BLaER1 (cell line): Measurements from ENCODE around the gene SPOCD1.

Source experiments
- H3K27ac ChIP-seq: shearing (Covaris generic); formaldehyde crosslinking; 2 replicates; pipeline ENCODE4 v1.8.1; 2022
- H3K27me3 ChIP-seq: shearing (Covaris generic); formaldehyde crosslinking; 2 replicates; pipeline ENCODE4 v1.8.1; 2022
- H3K36me3 ChIP-seq: shearing (Covaris generic); formaldehyde crosslinking; 2 replicates; pipeline ENCODE4 v1.8.1; 2022
- H3K4me1 ChIP-seq: shearing (Covaris generic); formaldehyde crosslinking; 2 replicates; pipeline ENCODE4 v1.8.1; 2022
- H3K4me2 ChIP-seq: shearing (Covaris generic); formaldehyde crosslinking; 2 replicates; pipeline ENCODE4 v1.8.1; 2022
- H3K4me3 ChIP-seq: shearing (Covaris generic); formaldehyde crosslinking; 2 replicates; pipeline ENCODE4 v1.8.1; 2022
- H3K9ac ChIP-seq: shearing (Covaris generic); formaldehyde crosslinking; 2 replicates; pipeline ENCODE4 v1.8.1; 2022
- H3K9me3 ChIP-seq: shearing (Covaris generic); formaldehyde crosslinking; 2 replicates; pipeline ENCODE4 v1.8.1; 2022
- H4K20me1 ChIP-seq: shearing (Covaris generic); formaldehyde crosslinking; 2 replicates; pipeline ENCODE4 v1.8.1; 2022
- Cebpa-rat ChIP-seq: shearing (Covaris generic); IDR thresholded peaks from 2 replicates; pipeline ENCODE4 v1.8.1; 2022

The SPOCD1 gene

GRCh38 chr1:31760471-31761470 lies 55.1 kb downstream of the SPOCD1 start:
- Histone ChIP-seq H3K4me1 (peaks cover 59% of the 10 kb centered on the region), H3K9ac (peak overlapping the region; percentile 70; the same call in 1 of the 2 replicates), H4K20me1 (peaks cover 60% of the 10 kb centered on the region), H3K4me2 (peak overlapping the region; percentile 99), H3K9me3 (no peaks in the 10 kb centered on the region), H3K27ac (0 out of 2 replicates have a peak overlapping the region, but pooled peaks have one; percentile 14), H3K27me3 (peaks cover 7% of the 10 kb centered on the region; the same call in 1 of the 2 replicates), H3K4me3 (peak overlapping the region; percentile 72), H3K36me3 (peaks cover 10% of the 10 kb centered on the region)
- TF ChIP-seq Cebpa-rat = no peak

DNA sequence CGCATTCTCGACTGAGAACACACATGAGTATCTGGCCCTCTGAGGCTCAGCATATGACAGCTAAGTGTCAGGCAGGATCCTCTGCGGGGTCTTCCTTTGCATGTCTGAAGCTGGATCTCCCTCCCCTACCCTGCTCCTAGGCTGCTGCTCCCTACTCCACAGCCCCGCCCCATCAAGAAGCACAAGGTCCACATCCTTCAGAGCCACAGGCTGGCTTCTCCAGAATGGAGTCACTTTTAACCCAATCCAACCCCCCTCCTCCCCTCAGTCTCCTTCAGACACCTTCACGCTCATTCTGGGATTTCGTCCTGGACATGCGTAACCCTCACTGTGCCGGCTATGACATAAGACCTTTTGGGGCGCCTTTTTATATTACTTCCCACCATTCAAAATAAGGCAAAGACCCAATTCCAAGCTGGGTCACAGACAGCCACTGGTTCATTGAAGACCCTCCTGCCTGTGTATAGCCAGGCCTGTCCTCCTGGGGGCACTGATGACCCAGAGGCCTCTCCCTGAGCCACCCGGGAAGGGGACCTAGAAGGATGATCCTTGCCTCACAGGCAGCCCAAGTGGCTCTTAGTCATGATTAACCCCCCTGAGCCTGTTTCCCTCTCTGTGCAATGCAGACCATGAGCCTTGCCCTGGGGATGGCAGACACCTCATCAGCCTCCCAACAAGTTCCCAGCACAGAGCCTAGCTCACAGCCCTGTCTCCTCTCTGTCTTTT lies 56.4 kb downstream of the SPOCD1 start:
- Histone ChIP-seq H3K27ac (no peak overlapping the region), H3K4me3 (no peak overlapping the region), H3K27me3 (peaks cover 7% of the 10 kb centered on the region; the same call in 1 of the 2 replicates), H3K9ac (no peak overlapping the region), H3K4me2 (peak overlapping the region; percentile 99), H3K36me3 (peaks cover 12% of the 10 kb centered on the region), H3K9me3 (no peaks in the 10 kb centered on the region), H3K4me1 (peaks cover 59% of the 10 kb centered on the region), H4K20me1 (peaks cover 61% of the 10 kb centered on the region)
- no peak for TF ChIP-seq Cebpa-rat

GRCh38 chr1:31758823-31759222 lies 57.0 kb downstream of the SPOCD1 start:
- TF ChIP-seq Cebpa-rat = no peak
- peaks cover 63% of the 10 kb centered on the region for H3K4me1 ChIP-seq
- no peak overlapping the region for H3K4me2 ChIP-seq
- no peak overlapping the region for H3K9ac ChIP-seq
- H4K20me1 ChIP-seq = peaks cover 61% of the 10 kb centered on the region
- peaks cover 12% of the 10 kb centered on the region for H3K36me3 ChIP-seq
- no peak overlapping the region for H3K4me3 ChIP-seq
- H3K27ac ChIP-seq = no peak overlapping the region
- no peaks in the 10 kb centered on the region for H3K9me3 ChIP-seq
- peaks cover 7% of the 10 kb centered on the region; the same call in 1 of the 2 replicates for H3K27me3 ChIP-seq

GRCh38 chr1:31757989-31758388 lies 57.8 kb downstream of the SPOCD1 start:
- peaks cover 12% of the 10 kb centered on the region for H3K36me3 ChIP-seq
- no peak for TF ChIP-seq Cebpa-rat

DNA sequence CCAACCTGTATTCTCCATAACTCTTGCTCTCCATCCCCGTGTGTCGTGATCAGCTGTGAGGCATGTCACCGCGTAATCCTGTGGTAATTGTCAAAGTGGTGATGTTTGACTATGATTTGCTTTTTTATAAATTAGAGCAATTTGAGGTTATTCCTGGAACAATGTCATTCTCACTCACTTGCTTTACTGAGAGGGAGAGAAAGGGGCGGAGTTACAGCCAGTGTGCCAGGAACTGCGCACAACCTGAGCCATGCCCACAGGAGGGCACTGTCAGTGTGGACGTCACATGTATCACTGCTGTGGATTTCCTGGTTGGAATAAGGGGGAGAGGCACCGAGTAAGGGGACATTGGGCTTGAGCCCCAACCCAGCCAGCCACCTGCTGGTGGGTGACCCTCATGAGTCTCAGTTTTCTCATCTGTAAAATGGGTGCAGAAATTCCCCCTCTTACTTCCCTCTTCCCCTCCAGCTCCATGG lies 58.6 kb downstream of the SPOCD1 start:
- no peak for TF ChIP-seq Cebpa-rat
- Histone ChIP-seq H3K4me1 (peaks cover 67% of the 10 kb centered on the region), H3K4me2 (no peak overlapping the region), H3K9me3 (no peaks in the 10 kb centered on the region), H3K36me3 (peaks cover 12% of the 10 kb centered on the region), H4K20me1 (peaks cover 70% of the 10 kb centered on the region), H3K4me3 (no peak overlapping the region), H3K9ac (no peak overlapping the region), H3K27me3 (no peaks in the 10 kb centered on the region), H3K27ac (no peak overlapping the region)

More at GRCh38 chr1:31757989-31758388, 57.8 kb downstream of the SPOCD1 start:
- Histone ChIP-seq H3K4me2 (no peak overlapping the region), H3K9me3 (no peaks in the 10 kb centered on the region), H4K20me1 (peaks cover 68% of the 10 kb centered on the region), H3K4me3 (no peak overlapping the region), H3K9ac (0 out of 2 replicates have a peak overlapping the region, but pooled peaks have one; percentile 15), H3K4me1 (peaks cover 67% of the 10 kb centered on the region), H3K27ac (no peak overlapping the region), H3K27me3 (no peaks in the 10 kb centered on the region; the same call in 1 of the 2 replicates)

DNA sequence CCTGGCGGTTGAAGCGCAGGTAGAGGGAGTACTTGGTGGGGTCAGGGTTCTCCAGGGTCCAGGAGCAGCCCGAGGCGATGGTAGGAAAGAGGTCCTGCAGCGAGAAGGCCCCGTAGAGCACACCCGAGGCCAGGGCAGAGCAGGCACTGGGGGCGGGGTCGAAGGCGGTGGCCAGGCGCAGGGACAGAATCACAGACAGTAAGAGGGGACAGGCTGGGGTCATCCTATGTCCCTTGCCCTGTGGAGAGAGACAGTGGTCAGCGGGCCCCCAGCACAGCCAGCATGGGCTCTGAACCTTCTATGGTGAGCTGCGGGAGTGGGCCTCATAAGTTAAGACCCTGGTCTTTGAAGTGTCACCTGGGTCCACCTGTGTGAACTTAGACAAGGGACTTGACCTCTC lies 59.2 kb downstream of the SPOCD1 start:
- Histone ChIP-seq H3K36me3 (peaks cover 12% of the 10 kb centered on the region), H4K20me1 (peaks cover 70% of the 10 kb centered on the region), H3K4me3 (no peak overlapping the region), H3K27ac (no peak overlapping the region), H3K9ac (no peak overlapping the region), H3K27me3 (no peaks in the 10 kb centered on the region), H3K4me1 (peaks cover 67% of the 10 kb centered on the region), H3K4me2 (no peak overlapping the region), H3K9me3 (no peaks in the 10 kb centered on the region)
- TF ChIP-seq Cebpa-rat = no peak

DNA sequence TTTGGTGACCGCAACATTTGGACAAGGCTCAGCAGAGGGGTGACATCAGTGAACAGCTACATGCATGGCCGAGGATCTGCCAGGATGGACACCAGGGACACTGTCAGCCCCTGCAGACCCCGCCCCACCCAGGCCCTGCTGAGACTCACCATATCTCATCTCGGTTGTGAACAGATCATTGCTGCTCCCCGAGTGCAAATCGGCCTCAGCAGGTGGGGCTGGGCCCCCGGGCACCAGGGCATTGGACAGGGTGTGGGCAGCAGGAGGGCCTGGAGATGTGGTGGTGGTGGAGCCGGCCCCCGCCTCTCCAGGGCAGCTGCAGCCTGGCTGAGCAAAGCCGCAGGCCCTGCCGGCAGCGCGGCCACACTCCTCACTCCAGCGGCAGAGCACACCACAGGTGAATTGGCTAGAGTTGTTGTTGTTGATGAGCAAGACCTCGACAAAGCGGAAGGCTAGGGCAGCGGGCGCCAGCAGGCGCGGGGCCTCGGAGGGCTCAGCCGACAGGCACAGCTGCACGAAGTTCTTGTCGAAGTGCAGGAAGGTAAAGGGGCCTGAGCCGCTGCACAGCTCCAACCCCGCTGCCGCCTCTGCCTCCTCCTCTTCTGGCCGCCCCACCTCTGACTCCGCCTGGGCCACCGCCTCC lies 59.9 kb downstream of the SPOCD1 start:
- H3K4me1 ChIP-seq = peaks cover 67% of the 10 kb centered on the region
- H3K4me3 ChIP-seq = no peak overlapping the region
- H4K20me1 ChIP-seq = peaks cover 65% of the 10 kb centered on the region
- H3K9me3 ChIP-seq = no peaks in the 10 kb centered on the region
- H3K27ac ChIP-seq = no peak overlapping the region
- peak overlapping the region; percentile 68 for H3K4me2 ChIP-seq
- H3K9ac ChIP-seq = 0 out of 2 replicates have a peak overlapping the region, but pooled peaks have one; percentile 53
- no peak for TF ChIP-seq Cebpa-rat
- no peaks in the 10 kb centered on the region for H3K27me3 ChIP-seq
- peaks cover 12% of the 10 kb centered on the region for H3K36me3 ChIP-seq

DNA sequence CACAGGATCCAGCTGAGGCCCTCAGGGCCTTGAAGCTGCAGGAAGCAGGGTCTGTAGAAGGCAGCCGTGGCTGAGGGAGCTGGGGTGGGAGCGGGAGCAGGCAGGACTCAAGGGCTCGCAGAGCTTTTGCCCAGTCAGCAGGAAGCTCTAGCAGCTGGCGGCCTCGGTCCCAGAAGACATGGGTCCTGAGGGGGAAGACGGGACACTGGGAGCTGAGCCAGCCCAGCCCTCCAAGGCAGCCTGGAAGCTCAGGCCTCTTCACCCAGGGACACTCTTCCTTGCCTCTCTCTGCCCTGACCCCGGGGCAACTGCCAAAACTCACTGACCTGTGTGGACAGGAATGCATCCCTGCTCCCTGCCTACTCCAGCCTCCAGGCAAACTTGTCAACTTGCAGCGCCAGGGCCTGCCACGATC lies 60.6 kb downstream of the SPOCD1 start:
- H3K9me3 ChIP-seq = no peaks in the 10 kb centered on the region
- no peak for TF ChIP-seq Cebpa-rat
- H3K4me3 ChIP-seq = no peak overlapping the region
- no peaks in the 10 kb centered on the region for H3K27me3 ChIP-seq
- peaks cover 72% of the 10 kb centered on the region for H3K4me1 ChIP-seq
- H3K27ac ChIP-seq = peak overlapping the region; percentile 45; the same call in 1 of the 2 replicates
- H3K4me2 ChIP-seq = peak overlapping the region; percentile 68
- H4K20me1 ChIP-seq = peaks cover 72% of the 10 kb centered on the region
- peak overlapping the region; percentile 53; the same call in 1 of the 2 replicates for H3K9ac ChIP-seq
- peaks cover 12% of the 10 kb centered on the region for H3K36me3 ChIP-seq

DNA sequence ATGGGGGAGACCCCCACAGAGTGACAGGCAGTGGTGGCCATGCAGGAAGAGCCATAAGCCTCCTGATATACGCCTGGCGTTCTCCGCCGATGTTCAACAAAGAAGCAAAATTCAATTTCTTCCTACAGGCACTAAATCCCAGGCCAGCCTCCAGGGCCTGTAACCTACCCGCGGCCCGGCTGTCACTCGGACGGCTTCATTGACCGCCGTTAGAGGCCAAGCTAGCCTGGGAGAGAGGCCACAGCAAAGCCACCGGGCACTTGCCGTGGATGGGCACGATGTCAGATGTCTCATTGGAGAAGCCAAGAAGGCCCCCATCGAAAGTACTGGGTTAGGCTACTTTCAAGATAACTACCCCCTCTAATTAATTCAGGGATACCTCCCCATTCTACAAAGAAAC lies 61.4 kb downstream of the SPOCD1 start:
- Histone ChIP-seq H3K36me3 (peaks cover 12% of the 10 kb centered on the region), H3K27me3 (no peaks in the 10 kb centered on the region), H4K20me1 (peaks cover 67% of the 10 kb centered on the region), H3K27ac (0 out of 2 replicates have a peak overlapping the region, but pooled peaks have one; percentile 41), H3K9ac (0 out of 2 replicates have a peak overlapping the region, but pooled peaks have one; percentile 53), H3K4me3 (no peak overlapping the region), H3K4me1 (peaks cover 68% of the 10 kb centered on the region), H3K4me2 (peak overlapping the region; percentile 68), H3K9me3 (no peaks in the 10 kb centered on the region)
- TF ChIP-seq Cebpa-rat = no peak
